GM23338 (cell line): ENCODE measurements around the gene FRAS1. TPM values are rescaled to one million over a fixed set of nuclear protein-coding genes. Genes with fewer than 3 reads are reported as not detected.
A peak's percentile ranks its signal among the peaks of the same experiment; 100 is the strongest.

Experiments
- ATAC-seq: fragments of 200-7000 bp; cut with Tn5 transposase; 3 replicates; pipeline ENCODE4 v1.9.1; 2020
- DNase-seq: peaks from one replicate; pipeline ENCODE4 v3.0.0-alpha.2; 2015; ENCODE audit warnings: low spot score
- H2AFZ ChIP-seq: fragments of 200-600 bp; sonication (generic); 2 replicates; pipeline ENCODE4 v1.8.0; 2016; ENCODE audit warnings: antibody characterized with exemption, mild to moderate bottlenecking, moderate library complexity
- H3F3A ChIP-seq: fragments of 200-600 bp; sonication (generic); replicated peaks from 2 replicates; pipeline ENCODE4 v1.8.0; 2017; ENCODE audit warnings: antibody characterized with exemption, mixed run types, low read depth
- H3K27ac ChIP-seq: fragments of 200-600 bp; sonication (generic); 2 replicates; pipeline ENCODE4 v1.6.1; 2016; ENCODE audit warnings: low read depth
- H3K27me3 ChIP-seq: fragments of 200-600 bp; sonication (generic); 2 replicates; pipeline ENCODE4 v1.8.0; 2016; ENCODE audit warnings: mild to moderate bottlenecking, mixed run types, moderate library complexity; ENCODE audit not compliant: insufficient read depth
- H3K36me3 ChIP-seq: fragments of 200-600 bp; sonication (generic); 2 replicates; pipeline ENCODE4 v1.8.0; 2016; ENCODE audit warnings: mild to moderate bottlenecking; ENCODE audit not compliant: insufficient read depth
- H3K4me1 ChIP-seq: fragments of 200-600 bp; sonication (generic); 2 replicates; pipeline ENCODE4 v1.8.0; 2016; ENCODE audit warnings: mild to moderate bottlenecking, moderate library complexity; ENCODE audit not compliant: insufficient read depth
- H3K4me2 ChIP-seq: fragments of 200-600 bp; sonication (generic); 2 replicates; pipeline ENCODE4 v1.7.1; 2017; ENCODE audit warnings: mixed run types
- H3K4me3 ChIP-seq: fragments of 200-600 bp; sonication (generic); 2 replicates; pipeline ENCODE4 v1.6.1; 2016; ENCODE audit warnings: mixed run types
- H3K79me2 ChIP-seq: fragments of 200-600 bp; sonication (generic); replicated peaks from 2 replicates; pipeline ENCODE4 v1.8.0; 2017; ENCODE audit warnings: mild to moderate bottlenecking; ENCODE audit not compliant: insufficient read depth
- H3K9me2 ChIP-seq: fragments of 200-600 bp; sonication (generic); 2 replicates; pipeline ENCODE4 v1.8.0; 2017; ENCODE audit not compliant: insufficient read depth
- H4K20me1 ChIP-seq: fragments of 200-600 bp; sonication (generic); replicated peaks from 2 replicates; pipeline ENCODE4 v1.8.0; 2017; ENCODE audit warnings: mild to moderate bottlenecking; ENCODE audit not compliant: insufficient read depth
- H3K27ac Mint-ChIP-seq: 2 replicates; pipeline ENCODE4 v1.8.0; 2020; ENCODE audit warnings: inconsistent platforms, mild to moderate bottlenecking, moderate library complexity, mixed read lengths
- H3K27me3 Mint-ChIP-seq: 3 replicates; pipeline ENCODE4 v1.8.0; 2022; ENCODE audit warnings: low read depth, mild to moderate bottlenecking, moderate library complexity, mixed read lengths, inconsistent platforms; ENCODE audit not compliant: insufficient read depth, poor library complexity
- H3K36me3 Mint-ChIP-seq: 3 replicates; pipeline ENCODE4 v1.8.0; 2021; ENCODE audit warnings: low read depth, mild to moderate bottlenecking, inconsistent platforms, moderate library complexity, mixed read lengths
- H3K4me1 Mint-ChIP-seq: 3 replicates; pipeline ENCODE4 v1.8.0; 2020; ENCODE audit warnings: mild to moderate bottlenecking, inconsistent platforms, mixed read lengths
- H3K4me3 Mint-ChIP-seq: 3 replicates; pipeline ENCODE4 v1.8.0; 2021; ENCODE audit warnings: moderate library complexity, mild to moderate bottlenecking, inconsistent platforms, mixed read lengths
- H3K9me3 Mint-ChIP-seq: 3 replicates; pipeline ENCODE4 v1.8.0; 2020; ENCODE audit warnings: moderate library complexity, mild to moderate bottlenecking, inconsistent platforms, mixed read lengths
- EZH2 ChIP-seq: fragments of 200-600 bp; sonication (generic); IDR thresholded peaks from one replicate; pipeline ENCODE4 v1.8.0; 2017; ENCODE audit warnings: antibody characterized with exemption, mild to moderate bottlenecking, low read depth; ENCODE audit not compliant: unreplicated experiment
- EZH2phosphoT487 ChIP-seq: fragments of 200-600 bp; sonication (generic); IDR thresholded peaks from one replicate; pipeline ENCODE4 v1.8.1; 2018; ENCODE audit warnings: antibody characterized with exemption; ENCODE audit not compliant: unreplicated experiment
- REST ChIP-seq: IDR thresholded peaks from one replicate; pipeline ENCODE4 v1.6.1; 2018; ENCODE audit warnings: antibody characterized with exemption; ENCODE audit not compliant: unreplicated experiment
- STAT1 ChIP-seq: IDR thresholded peaks from one replicate; pipeline ENCODE4 v1.6.1; 2016; ENCODE audit warnings: antibody characterized with exemption; ENCODE audit not compliant: unreplicated experiment
- ZNF114 ChIP-seq: fragments of 250-450 bp; sonication (Bioruptor Pico); IDR thresholded peaks from 2 replicates; pipeline ENCODE4 v1.5.0; 2020; ENCODE audit warnings: mild to moderate bottlenecking, moderate library complexity
- ZNF331 ChIP-seq: fragments of 250-450 bp; sonication (Bioruptor Pico); IDR thresholded peaks from 2 replicates; pipeline ENCODE4 v1.5.0; 2020; ENCODE audit warnings: low read depth, mild to moderate bottlenecking, moderate library complexity
- ZNF462 ChIP-seq: fragments of 250-450 bp; sonication (Bioruptor Pico); IDR thresholded peaks from 2 replicates; pipeline ENCODE4 v1.5.0; 2020; ENCODE audit warnings: mild to moderate bottlenecking, moderate library complexity
- polyA plus RNA-seq: library from polyadenylated mRNA; unstranded; fragments of >200 nt; fragmentation: Nextera tagmentation; extraction: Ambion mirVana; gene quantifications from 2 replicates; pipeline ENCODE4 v1.2.1, GENCODE V29; 2016
- total RNA-seq: library from RNA; depleted of rRNA; stranded (reverse); fragments of >200 nt; shearing (Covaris generic); gene quantifications from 2 replicates; pipeline ENCODE4 v1.2.3, GENCODE V29; 2014

The FRAS1 gene
- total and polyA plus RNA-seq, 2 experiments from 2014 or later: 12.4 to 108 TPM

GRCh38 chr4:78057600-78058550, 752 bp downstream of the FRAS1 start:
- H2AFZ ChIP-seq: peak overlapping the region; percentile 53
- H3K9me3 Mint-ChIP-seq: no peaks in the 10 kb centered on the region
- H3K27me3 ChIP-seq: no peaks in the 10 kb centered on the region
- peaks cover 33% of the 10 kb centered on the region for H3K4me1 ChIP-seq
- H3F3A ChIP-seq: peaks cover 12% of the 10 kb centered on the region; the same call in 1 of the 2 replicates
- peak overlapping the region; percentile 95 for H3K4me3 ChIP-seq
- H4K20me1 ChIP-seq: peaks cover 4% of the 10 kb centered on the region; the same call in 1 of the 2 replicates
- TF ChIP-seq STAT1 (no peak), EZH2 (no peak), ZNF462 (CRISPR knock-in tag) (no peak), ZNF331 (CRISPR knock-in tag) (no peak), ZNF114 (CRISPR knock-in tag) (no peak), EZH2phosphoT487 (no peak), REST (no peak)
- DNase-seq: peak; percentile 62
- H3K4me2 ChIP-seq: peak overlapping the region; percentile 97
- peaks cover 27% of the 10 kb centered on the region for H3K27me3 Mint-ChIP-seq
- peaks cover 8% of the 10 kb centered on the region; the same call in 2 of the 3 replicates for H3K36me3 Mint-ChIP-seq
- H3K27ac ChIP-seq: peak overlapping the region; percentile 98
- H3K4me1 Mint-ChIP-seq: peaks cover 31% of the 10 kb centered on the region
- H3K79me2 ChIP-seq: peaks cover 56% of the 10 kb centered on the region
- peak overlapping the region; percentile 94 for H3K27ac Mint-ChIP-seq
- no peaks in the 10 kb centered on the region for H3K9me2 ChIP-seq
- peak; percentile 5 for ATAC-seq
- no peaks in the 10 kb centered on the region; the same call in 1 of the 2 replicates for H3K36me3 ChIP-seq
- H3K4me3 Mint-ChIP-seq: peak overlapping the region; percentile 93
